Ovary (tissue), 9 donors: ENCODE measurements around the gene MIEF1. TPM values are rescaled to one million over a fixed set of nuclear protein-coding genes. Genes with fewer than 3 reads are reported as not detected.

Source experiments
- DNase-seq, 5 donors: peaks; one replicate each; pipeline ENCODE4 v3.0.0-alpha.2; 2019 to 2020
- H3K27ac ChIP-seq, 2 donors: fragments of 200-600 bp; one replicate each; pipeline versions ENCODE4 v1.5.1 to v1.8.0; 2019 to 2022
- H3K27me3 ChIP-seq: fragments of 200-600 bp; one replicate; pipeline ENCODE4 v1.8.0; 2022
- H3K36me3 ChIP-seq: fragments of 200-600 bp; sonication (generic); one replicate; pipeline ENCODE4 v1.5.1; 2019
- H3K4me1 ChIP-seq: one replicate; pipeline ENCODE4 v1.8.1; 2013; ENCODE audit warnings: mild to moderate bottlenecking, moderate library complexity; ENCODE audit not compliant: insufficient read depth
- H3K4me3 ChIP-seq: fragments of 200-600 bp; sonication (generic); one replicate; pipeline ENCODE4 v1.5.1; 2017
- H3K9me3 ChIP-seq, 2 donors: fragments of 200-600 bp in 1 of 2; sonication (generic) in 1 of 2; one replicate each; pipeline versions ENCODE4 v1.5.1 to v1.8.1; 2013 to 2019; ENCODE audit warnings: mild to moderate bottlenecking in 1 of 2, moderate library complexity in 1 of 2
- EP300 ChIP-seq: sonication (generic); formaldehyde crosslinking; IDR thresholded peaks from one replicate; pipeline ENCODE4 v1.6.1; 2017; ENCODE audit warnings: antibody characterized with exemption
- POLR2A ChIP-seq: fragments of 450-650 bp; IDR thresholded peaks from one replicate; pipeline ENCODE4 v1.6.1; 2017; ENCODE audit warnings: antibody characterized with exemption, mild to moderate bottlenecking, moderate library complexity
- WGBS, 3 donors: extraction: QIAGEN DNeasy Blood & Tissue Kit in 1 of 3; methylation state at CpG; one replicate each; pipeline versions ENCODE4 v1.1.5 to v1.1.7; 2013 to 2017; 5-methylcytosine and 5-hydroxymethylcytosine counted together
- intact Hi-C, 4 donors: fragments of 100-400 bp; cut with DNase I; formaldehyde crosslinking; loops; one replicate each; pipeline versions ENCODE4 v1.11.0 to v1.15.1; 2022 to 2023
- polyA plus RNA-seq, 2 donors: library from polyadenylated mRNA; stranded (reverse); fragments of 200-250 nt in 1 of 2; fragments of 350-450 nt in 1 of 2; fragmentation: Illumina TruSeq in 1 of 2; extraction: RNeasy Lipid Tissue Mini Kit (QIAGEN cat#74804) in 1 of 2; gene quantifications; one replicate each; pipeline ENCODE4 v1.2.3, GENCODE V29; 2013 to 2014
- total RNA-seq, 7 donors: library from RNA; depleted of rRNA in 2 of 7; stranded (reverse); fragments of >200 nt in 2 of 7; fragmentation: NEBNext Ultra II Directional in 3 of 7; extraction: Animal tissue kit (Norgen Biotek cat#: 25700) in 3 of 7; gene quantifications; one replicate each; pipeline versions ENCODE4 v1.1.0 to v1.2.4, GENCODE V29; 2016 to 2023
- TF ChIP-seq, protein P1 (sequence below), 3 donors: fragments of 450-650 bp in 2 of 3; fragments of 200-600 bp in 1 of 3; IDR thresholded peaks; one replicate each; pipeline versions ENCODE4 v1.5.1 to v1.8.0; 2016 to 2022; ENCODE audit warnings: antibody characterized with exemption in 3 of 3, mild to moderate bottlenecking in 1 of 3
- donor health status: DM: no; HTN: no; CAD: no; lungs with moderate emphysema.
- donor health status: DM: no; HTN: no; CAD: no.
- donor health status: Bipolar disorder and iron deficiency.
- donor health status: DM: yes; HTN: yes; CAD: no.
- donor health status: DM: no; HTN: no; CAD: no.
- donor health status: DM: yes; HTN: yes; CAD: no.

MIEF1 gene
- total and polyA plus RNA-seq, 9 donors: 11.4 to 23.9 (median 19.9) TPM

DNA sequence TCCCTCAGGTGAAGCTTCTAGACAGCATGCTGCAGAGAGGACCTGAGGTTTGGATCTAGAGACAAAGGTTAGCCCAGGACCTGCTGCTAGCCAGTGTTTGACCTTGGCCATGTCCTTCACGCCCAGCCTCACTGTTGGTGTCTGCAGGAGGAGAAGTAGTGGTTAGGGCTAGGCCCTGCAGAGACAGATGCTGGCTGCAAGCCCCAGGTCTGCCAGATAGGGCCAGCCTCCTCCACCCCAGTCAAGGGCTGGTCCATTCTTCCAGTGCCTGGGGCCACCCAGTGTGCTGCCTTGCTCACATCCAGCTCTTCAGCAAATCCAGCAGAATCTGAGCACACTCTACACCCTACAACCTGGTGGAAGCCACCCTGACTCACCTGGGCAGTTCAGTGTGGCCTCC lies 21.5 kb upstream of the MIEF1 start:
- 46 to 100% (median 68%) methylated on average over 1 of the region's 1 CpG for WGBS, 3 donors
- peaks cover 4% of the 10 kb centered on the region for H3K4me1 ChIP-seq
- no peak for DNase-seq
- intact Hi-C loops: no loop called here
- no peak overlapping the region for H3K4me3 ChIP-seq
- no peaks in the 10 kb centered on the region for H3K36me3 ChIP-seq
- no peak for TF ChIP-seq POLR2A
- TF ChIP-seq, protein P1, sequence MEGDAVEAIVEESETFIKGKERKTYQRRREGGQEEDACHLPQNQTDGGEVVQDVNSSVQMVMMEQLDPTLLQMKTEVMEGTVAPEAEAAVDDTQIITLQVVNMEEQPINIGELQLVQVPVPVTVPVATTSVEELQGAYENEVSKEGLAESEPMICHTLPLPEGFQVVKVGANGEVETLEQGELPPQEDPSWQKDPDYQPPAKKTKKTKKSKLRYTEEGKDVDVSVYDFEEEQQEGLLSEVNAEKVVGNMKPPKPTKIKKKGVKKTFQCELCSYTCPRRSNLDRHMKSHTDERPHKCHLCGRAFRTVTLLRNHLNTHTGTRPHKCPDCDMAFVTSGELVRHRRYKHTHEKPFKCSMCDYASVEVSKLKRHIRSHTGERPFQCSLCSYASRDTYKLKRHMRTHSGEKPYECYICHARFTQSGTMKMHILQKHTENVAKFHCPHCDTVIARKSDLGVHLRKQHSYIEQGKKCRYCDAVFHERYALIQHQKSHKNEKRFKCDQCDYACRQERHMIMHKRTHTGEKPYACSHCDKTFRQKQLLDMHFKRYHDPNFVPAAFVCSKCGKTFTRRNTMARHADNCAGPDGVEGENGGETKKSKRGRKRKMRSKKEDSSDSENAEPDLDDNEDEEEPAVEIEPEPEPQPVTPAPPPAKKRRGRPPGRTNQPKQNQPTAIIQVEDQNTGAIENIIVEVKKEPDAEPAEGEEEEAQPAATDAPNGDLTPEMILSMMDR (IDR thresholded peaks at IDR 0.05): no peak
- H3K27ac ChIP-seq: no peak overlapping the region
- no peaks in the 10 kb centered on the region for H3K27me3 ChIP-seq
- H3K9me3 ChIP-seq: no peaks in the 10 kb centered on the region

DNA sequence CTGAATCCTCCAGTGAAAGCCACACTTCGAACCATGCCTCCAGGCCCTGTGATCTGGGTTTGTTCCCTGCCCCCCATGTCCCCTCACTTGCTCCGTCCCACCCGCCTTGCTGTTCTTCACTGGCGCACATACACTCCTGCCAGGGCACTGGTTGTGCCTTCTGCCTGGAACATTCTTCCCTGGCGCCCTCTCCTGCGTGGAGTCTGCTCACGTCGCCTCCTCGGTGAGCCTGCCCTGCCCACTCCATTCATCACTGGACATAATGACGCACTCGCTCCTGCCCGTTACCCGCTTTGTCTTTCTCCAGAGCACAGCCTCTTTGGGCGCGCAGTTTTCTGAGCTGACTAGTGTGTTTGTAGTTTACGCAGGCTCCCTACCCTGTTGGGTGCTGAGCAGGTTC lies 21.0 kb upstream of the MIEF1 start:
- 92 to 95% (median 94%) methylated on average over 16 of the region's 16 CpGs for WGBS, 3 donors
- Histone ChIP-seq H3K4me3 (no peak overlapping the region), H3K27me3 (no peaks in the 10 kb centered on the region), H3K9me3 (no peaks in the 10 kb centered on the region), H3K36me3 (no peaks in the 10 kb centered on the region), H3K4me1 (peaks cover 4% of the 10 kb centered on the region), H3K27ac (no peak overlapping the region)
- intact Hi-C loops: no loop called here
- DNase-seq: no peak
- no peak for TF ChIP-seq EP300
- TF ChIP-seq, protein P1 (IDR thresholded peaks at IDR 0.05): no peak
- no peak for TF ChIP-seq POLR2A

DNA sequence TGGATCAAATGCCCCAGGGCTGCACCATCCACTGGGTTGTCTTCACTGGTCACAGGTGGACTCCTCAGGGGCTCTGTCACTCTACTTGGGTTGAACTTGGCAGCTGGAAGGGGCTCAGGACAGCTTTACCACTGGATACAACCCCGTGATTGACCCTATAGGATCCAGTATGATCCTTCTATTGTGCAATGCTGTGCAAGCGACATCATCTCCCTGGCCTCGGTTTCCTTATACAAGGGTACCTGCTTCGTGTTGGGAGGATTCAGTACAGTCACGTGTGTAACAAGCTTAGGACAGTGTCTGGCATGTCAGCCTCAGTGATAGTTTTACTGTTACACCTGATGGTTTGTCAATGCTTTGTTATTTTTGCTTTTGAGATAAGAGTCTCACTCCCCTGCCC lies 20.5 kb upstream of the MIEF1 start:
- no peaks in the 10 kb centered on the region for H3K27me3 ChIP-seq
- no peak for DNase-seq
- WGBS, 3 donors: 86 to 89% (median 88%) methylated on average over 5 of the region's 5 CpGs
- peaks cover 4% of the 10 kb centered on the region for H3K4me1 ChIP-seq
- intact Hi-C loops: no loop called here
- H3K4me3 ChIP-seq: no peak overlapping the region
- H3K36me3 ChIP-seq: no peaks in the 10 kb centered on the region
- no peaks in the 10 kb centered on the region for H3K9me3 ChIP-seq
- no peak overlapping the region for H3K27ac ChIP-seq
- TF ChIP-seq EP300 (no peak), POLR2A (no peak)
- TF ChIP-seq, protein P1 (IDR thresholded peaks at IDR 0.05): no peak

DNA sequence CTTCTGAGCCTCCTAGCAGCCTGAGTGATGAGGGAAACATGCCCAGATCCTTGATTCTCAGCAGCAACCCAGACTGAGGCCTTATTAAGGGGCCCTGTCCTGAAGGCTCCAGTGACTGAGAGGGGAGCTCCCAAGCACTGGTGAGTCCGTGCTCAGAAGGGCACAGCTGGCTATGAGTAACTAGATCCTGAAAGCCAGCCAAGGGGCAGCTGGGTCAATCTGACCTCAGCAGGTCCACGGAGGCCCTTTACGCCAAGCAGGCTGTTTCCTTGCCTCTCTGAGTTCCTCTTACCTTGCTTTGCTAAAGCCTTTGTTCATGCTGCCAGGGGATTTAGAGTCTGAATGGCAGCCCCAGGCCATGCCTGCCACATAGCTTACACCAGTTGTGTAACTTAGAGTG lies 19.3 kb upstream of the MIEF1 start:
- intact Hi-C loops: no loop called here
- H3K9me3 ChIP-seq: no peaks in the 10 kb centered on the region
- 29 to 55% (median 52%) methylated on average over 3 of the region's 3 CpGs for WGBS, 3 donors
- H3K4me3 ChIP-seq: no peak overlapping the region
- no peak for TF ChIP-seq EP300
- TF ChIP-seq POLR2A: no peak
- TF ChIP-seq, protein P1 (IDR thresholded peaks at IDR 0.05): no peak
- no peak overlapping the region for H3K27ac ChIP-seq
- H3K27me3 ChIP-seq: no peaks in the 10 kb centered on the region
- no peaks in the 10 kb centered on the region for H3K36me3 ChIP-seq
- DNase-seq: no peak
- peaks cover 4% of the 10 kb centered on the region for H3K4me1 ChIP-seq
